Uterus (tissue), 4 donors: ENCODE data around the gene HOXA3. TPM values are rescaled to one million over a fixed set of nuclear protein-coding genes. Genes with fewer than 3 reads are reported as not detected.

Experiments used
- DNase-seq, 2 donors: peaks; one replicate each; pipeline ENCODE4 v3.0.0-alpha.2; 2019 to 2020
- H3K27ac ChIP-seq, 2 donors: fragments of 200-600 bp; sonication (generic); 1 replicate in 1 of 2; 2 replicates in 1 of 2; pipeline ENCODE4 v1.5.1; 2016 to 2018
- H3K27me3 ChIP-seq, 2 donors: fragments of 200-600 bp; sonication (generic); one replicate each; pipeline ENCODE4 v1.5.1; 2018 to 2019; ENCODE audit warnings: control low read depth in 1 of 2
- H3K36me3 ChIP-seq, 2 donors: fragments of 200-600 bp; sonication (generic); one replicate each; pipeline ENCODE4 v1.5.1; 2019; ENCODE audit warnings: control low read depth in 1 of 2
- H3K4me1 ChIP-seq, 2 donors: fragments of 200-600 bp; sonication (generic); one replicate each; pipeline ENCODE4 v1.5.1; 2018 to 2019; ENCODE audit warnings: control low read depth in 1 of 2
- H3K4me3 ChIP-seq, 2 donors: fragments of 200-600 bp; sonication (generic); 1 replicate in 1 of 2; 2 replicates in 1 of 2; pipeline ENCODE4 v1.5.1; 2018 to 2019; ENCODE audit warnings: mild to moderate bottlenecking in 1 of 2
- H3K9me3 ChIP-seq, 2 donors: fragments of 200-600 bp; sonication (generic); one replicate each; pipeline ENCODE4 v1.5.1; 2019; ENCODE audit warnings: control low read depth in 1 of 2
- CTCF ChIP-seq, 4 experiments: fragments of 200-600 bp in 2 of 4; fragments of 450-650 bp in 2 of 4; sonication (generic) in 2 of 4; IDR thresholded peaks; one replicate each; pipeline ENCODE4 v1.5.1; 2016 to 2019; ENCODE audit warnings: antibody characterized with exemption in 4 of 4, mild to moderate bottlenecking in 2 of 4, moderate library complexity in 1 of 4
- POLR2A ChIP-seq, 2 donors: fragments of 450-650 bp; IDR thresholded peaks; one replicate each; pipeline ENCODE4 v1.6.1; 2016; ENCODE audit warnings: antibody characterized with exemption in 2 of 2, mild to moderate bottlenecking in 1 of 2, moderate library complexity in 1 of 2
- intact Hi-C: fragments of 100-400 bp; cut with DNase I; formaldehyde crosslinking; loops from one replicate; pipeline ENCODE4 v1.15.1; 2023; ENCODE audit warnings: low total_unique reads
- total RNA-seq, 4 donors: library from RNA; depleted of rRNA in 3 of 4; stranded (reverse); fragments of >200 nt in 3 of 4; gene quantifications; one replicate each; pipeline versions ENCODE4 v1.1.0 to v1.2.4, GENCODE V29; 2014 to 2023
- donor health status: DM: yes; HTN: yes; CAD: no.

HOXA3 gene
- total RNA-seq, 4 donors from 2014 or later = 1.0 to 34.5 (median 19.0) TPM

DNA sequence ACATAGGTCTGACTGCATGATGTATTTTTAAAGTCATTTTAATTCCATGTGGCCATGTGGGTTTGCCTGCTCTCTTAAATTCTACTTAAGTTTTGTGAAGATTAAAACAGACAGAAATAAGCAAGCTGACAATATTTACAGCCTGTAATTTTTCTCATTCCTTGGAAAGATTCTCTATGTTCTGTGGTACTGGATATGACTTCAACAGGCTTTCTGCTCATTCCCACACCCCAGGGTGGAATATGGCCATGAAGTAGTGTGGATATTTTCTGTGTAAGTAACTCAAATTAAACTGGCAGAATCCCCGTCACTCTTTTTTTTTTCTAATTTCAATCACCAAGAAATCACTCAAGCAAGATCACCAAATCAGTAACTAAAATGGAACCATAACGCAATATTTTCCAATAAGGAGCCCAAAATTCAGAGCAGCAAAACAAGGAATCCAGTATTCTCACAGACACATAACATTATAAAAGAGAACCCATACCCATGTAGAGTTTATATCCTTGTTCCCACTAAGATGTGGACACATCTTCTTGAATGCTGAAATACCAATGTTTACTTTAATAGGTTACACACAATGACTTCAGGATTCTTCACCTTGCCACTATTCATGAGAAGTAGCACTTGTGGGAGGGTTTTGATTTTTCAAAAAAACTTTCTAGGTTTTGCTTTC lies 14.6 kb downstream of the HOXA3 start:
- H3K27me3 ChIP-seq = no peaks in the 10 kb centered on the region
- H3K9me3 ChIP-seq = no peaks in the 10 kb centered on the region
- TF ChIP-seq CTCF (IDR thresholded peaks at IDR 0.05) = no peak
- TF ChIP-seq POLR2A (IDR thresholded peaks at IDR 0.05) = no peak
- peak overlapping the region; percentile 38 to 64 for H3K27ac ChIP-seq
- H3K4me3 ChIP-seq = no peak overlapping the region
- no peak for DNase-seq
- H3K4me1 ChIP-seq = peaks cover 0 to 3% of the 10 kb centered on the region in 2 donors
- no peaks in the 10 kb centered on the region for H3K36me3 ChIP-seq
- intact Hi-C loops = no loop called here

DNA sequence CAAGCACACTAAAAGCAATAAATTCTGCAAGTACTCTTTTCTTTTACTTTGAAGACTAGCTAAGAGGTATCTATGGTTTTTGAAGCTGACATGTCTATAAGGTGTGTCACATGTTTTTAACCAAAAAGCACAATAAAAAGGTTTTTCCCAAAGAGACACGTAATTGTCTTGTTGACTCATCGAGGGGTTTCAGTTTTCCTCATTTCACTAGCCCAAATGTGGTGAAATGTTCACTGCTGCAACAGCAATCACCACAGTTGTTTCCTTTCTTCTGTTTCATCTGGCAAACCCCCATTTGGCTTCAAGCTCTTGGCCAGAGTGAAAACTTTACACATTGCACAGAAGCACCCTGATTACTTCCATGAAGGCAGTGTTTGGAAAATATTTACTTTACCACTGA lies 18.0 kb downstream of the HOXA3 start:
- no peak for TF ChIP-seq POLR2A (IDR thresholded peaks at IDR 0.05)
- no peak for TF ChIP-seq CTCF (IDR thresholded peaks at IDR 0.05)
- H3K4me1 ChIP-seq = peaks cover 0 to 3% of the 10 kb centered on the region in 2 donors
- DNase-seq = peak; percentile 59 to 74
- intact Hi-C loops = no loop called here
- H3K36me3 ChIP-seq = no peaks in the 10 kb centered on the region
- H3K27ac ChIP-seq = peak overlapping the region in 1 of 2 donors; percentile 45
- no peak overlapping the region for H3K4me3 ChIP-seq
- H3K27me3 ChIP-seq = no peaks in the 10 kb centered on the region
- H3K9me3 ChIP-seq = no peaks in the 10 kb centered on the region

DNA sequence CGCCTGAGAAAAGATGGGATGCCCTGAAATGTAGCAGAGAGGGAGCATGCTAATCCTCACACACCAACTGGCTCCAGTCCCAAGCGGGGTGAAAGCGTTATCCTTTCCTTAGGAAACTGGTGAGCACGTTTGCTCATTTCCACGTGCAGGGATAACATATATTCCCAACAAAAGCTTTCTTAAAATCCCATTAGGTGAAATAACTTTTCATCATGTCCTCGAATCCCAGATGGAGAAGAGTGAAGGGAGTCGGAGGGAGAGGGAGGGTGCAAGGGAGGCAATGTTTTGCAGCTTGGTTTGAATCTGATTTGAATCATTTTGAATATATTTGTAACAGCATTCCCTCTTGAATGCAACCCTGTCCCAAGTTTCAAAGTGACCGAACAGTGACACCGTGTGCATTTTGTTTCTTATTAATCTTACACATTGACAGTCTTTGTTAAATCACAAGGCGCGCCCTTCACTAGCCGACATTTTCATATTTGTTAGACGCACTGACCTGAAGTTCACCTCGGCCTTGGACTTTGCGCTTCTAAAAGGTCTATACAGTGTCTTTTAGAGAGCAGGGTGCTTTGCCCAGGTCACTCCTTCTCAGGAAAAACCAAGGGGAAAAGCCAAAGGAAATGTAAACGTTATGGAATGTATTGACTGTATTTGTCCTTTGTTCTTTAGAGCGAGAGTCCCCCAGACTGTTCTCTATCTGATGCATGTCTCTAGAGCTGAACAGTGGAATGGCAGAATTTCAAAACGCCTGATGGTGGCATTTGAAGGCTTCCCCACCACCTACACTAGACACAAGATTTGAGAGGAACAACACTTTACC lies 18.8 kb downstream of the HOXA3 start:
- no peak overlapping the region for H3K4me3 ChIP-seq
- peak overlapping the region; percentile 4 to 45 for H3K27ac ChIP-seq
- no peak for TF ChIP-seq POLR2A (IDR thresholded peaks at IDR 0.05)
- no peak for TF ChIP-seq CTCF (IDR thresholded peaks at IDR 0.05)
- intact Hi-C loops = no loop called here
- no peak for DNase-seq
- no peaks in the 10 kb centered on the region for H3K9me3 ChIP-seq
- no peaks in the 10 kb centered on the region for H3K36me3 ChIP-seq
- H3K4me1 ChIP-seq = peaks cover 0 to 3% of the 10 kb centered on the region in 2 donors
- no peaks in the 10 kb centered on the region for H3K27me3 ChIP-seq

- no peaks in the 10 kb centered on the region for H3K27me3 ChIP-seq
- peak overlapping the region; percentile 4 to 6 for H3K27ac ChIP-seq
- peaks cover 0 to 3% of the 10 kb centered on the region in 2 donors for H3K4me1 ChIP-seq
- no peak for TF ChIP-seq CTCF (IDR thresholded peaks at IDR 0.05)
- no peak for TF ChIP-seq POLR2A (IDR thresholded peaks at IDR 0.05)
- no peak overlapping the region for H3K4me3 ChIP-seq
- H3K9me3 ChIP-seq = no peaks in the 10 kb centered on the region
- no peaks in the 10 kb centered on the region for H3K36me3 ChIP-seq
- no peak for DNase-seq
- intact Hi-C loops = no loop called here
Measured at GRCh38 chr7:27132978-27133377, 19.4 kb downstream of the HOXA3 start.

DNA sequence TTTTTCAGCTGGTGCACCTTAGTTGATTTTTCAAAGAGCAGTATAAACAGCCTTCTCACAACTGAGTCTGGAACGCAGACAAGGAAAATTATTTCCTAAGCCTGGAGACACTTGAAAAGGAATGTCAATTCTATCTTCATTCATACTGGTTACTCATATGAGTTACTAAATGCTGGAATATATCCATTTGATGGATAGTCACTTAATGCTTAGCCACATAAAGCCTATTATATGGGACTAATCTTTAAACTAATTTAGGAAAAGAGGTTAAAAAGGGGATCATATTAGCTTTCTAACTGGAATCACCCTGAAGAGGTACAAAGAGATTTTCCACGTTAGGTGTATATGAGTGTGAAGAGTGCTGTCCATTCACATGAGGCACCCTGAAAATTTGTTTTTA lies 20.2 kb downstream of the HOXA3 start:
- H3K4me3 ChIP-seq = no peak overlapping the region
- peaks cover 0 to 3% of the 10 kb centered on the region in 2 donors for H3K4me1 ChIP-seq
- no peaks in the 10 kb centered on the region for H3K27me3 ChIP-seq
- no peak for TF ChIP-seq CTCF (IDR thresholded peaks at IDR 0.05)
- no peak for TF ChIP-seq POLR2A (IDR thresholded peaks at IDR 0.05)
- no peaks in the 10 kb centered on the region for H3K36me3 ChIP-seq
- no peak for DNase-seq
- no peak overlapping the region for H3K27ac ChIP-seq
- no peaks in the 10 kb centered on the region for H3K9me3 ChIP-seq
- intact Hi-C loops = no loop called here
